HepG2 (cell line): ENCODE measurements around the gene SLC27A2. TPM values are rescaled to one million over a fixed set of nuclear protein-coding genes. Genes with fewer than 3 reads are reported as not detected.

ENCODE experiments used
- ATAC-seq: fragments of 200-7000 bp; cut with Tn5 transposase; 3 replicates; pipeline ENCODE4 v1.9.1; 2020; ENCODE audit warnings: mild to moderate bottlenecking, moderate library complexity
- BruUV-seq: library from RNA; stranded (reverse); fragments of 400-500 nt; replicated peaks from 2 replicates; lab custom pipeline; 2021; lab: Mats Ljungman, UMichigan
- CTCF ChIA-PET: fragments of 300-600 bp; formaldehyde crosslinking; extraction: SDS; loops from one replicate; lab custom pipeline; 2021; ENCODE audit warnings: low total read pairs, inconsistent platforms, low intra/inter-chr PET ratio; lab: Yijun Ruan, JAX
- POLR2A ChIA-PET: fragments of 350-600 bp; sonication (Branson Sonifier 250); formaldehyde crosslinking; loops from one replicate; lab custom pipeline; 2020; ENCODE audit warnings: antibody characterized with exemption, inconsistent platforms; lab: Yijun Ruan, JAX
- DNase-seq: peaks from one replicate; pipeline ENCODE4 v3.0.0-alpha.2; 2015; ENCODE audit warnings: low spot score
- FAIRE-seq: peaks from 3 replicates; lab custom pipeline; 2011; peaks lifted over from hg19 to GRCh38; lab: Jason Lieb, UNC
- H2AFZ ChIP-seq: one replicate; pipeline ENCODE4 v1.6.1; 2011; ENCODE audit warnings: low read length, inconsistent platforms
- H3K27ac ChIP-seq: fragments of 300-600 bp; 3 replicates; pipeline ENCODE4 v1.8.0; 2011; ENCODE audit warnings: mixed run types, mild to moderate bottlenecking, mixed read lengths, low read length, inconsistent platforms; ENCODE audit not compliant: insufficient read depth; ENCODE audit errors: extremely low read length
- H3K27me3 ChIP-seq, 2 experiments: fragments of 200-600 bp in 1 of 2; 2 replicates in 1 of 2; 3 replicates in 1 of 2; pipeline versions ENCODE4 v1.6.0 to v1.8.0; 2011; ENCODE audit warnings: low read length in 2 of 2, mild to moderate bottlenecking in 2 of 2, moderate library complexity in 2 of 2, inconsistent platforms in 1 of 2; ENCODE audit not compliant: insufficient read depth in 2 of 2, control insufficient read depth in 1 of 2
- H3K36me3 ChIP-seq, 2 experiments: fragments of 200-600 bp in 1 of 2; replicated peaks in 1 of 2; 2 replicates in 1 of 2; 3 replicates in 1 of 2; pipeline versions ENCODE4 v1.5.1 to v1.8.0; 2011; ENCODE audit warnings: low read length in 2 of 2, inconsistent platforms in 1 of 2; ENCODE audit not compliant: insufficient read depth in 2 of 2, control insufficient read depth in 1 of 2
- H3K4me1 ChIP-seq: 2 replicates; pipeline ENCODE4 v1.5.1; 2012; ENCODE audit warnings: low read length, inconsistent platforms; ENCODE audit not compliant: insufficient read depth
- H3K4me2 ChIP-seq: 2 replicates; pipeline ENCODE4 v1.6.0; 2011; ENCODE audit warnings: low read depth, low read length, inconsistent platforms
- H3K4me3 ChIP-seq, 3 experiments: fragments of 200-600 bp in 1 of 3; sonication (generic), shearing (Covaris generic) in 1 of 3; replicated peaks in 1 of 3; 2 replicates each; pipeline ENCODE4 v1.5.1; 2011 to 2016; ENCODE audit warnings: low read length in 3 of 3, inconsistent platforms in 2 of 3, low read depth in 2 of 3, mild to moderate bottlenecking in 2 of 3, control low read depth in 1 of 3, mixed read lengths in 1 of 3; ENCODE audit not compliant: insufficient read depth in 1 of 3
- H3K79me2 ChIP-seq: one replicate; pipeline ENCODE4 v1.6.1; 2011; ENCODE audit warnings: low read length, inconsistent platforms; ENCODE audit not compliant: insufficient read depth
- H3K9ac ChIP-seq: 2 replicates; pipeline ENCODE4 v1.6.0; 2011; ENCODE audit warnings: mild to moderate bottlenecking, low read depth, low read length, inconsistent platforms; ENCODE audit not compliant: insufficient read depth
- H3K9me3 ChIP-seq: 2 replicates; pipeline ENCODE4 v1.5.1; 2012; ENCODE audit warnings: mild to moderate bottlenecking, low read length
- H4K20me1 ChIP-seq: 2 replicates; pipeline ENCODE4 v1.6.0; 2011; ENCODE audit warnings: inconsistent platforms, mild to moderate bottlenecking, low read length, moderate library complexity; ENCODE audit not compliant: insufficient read depth
- FOSL2 ChIP-seq: sonication (generic); formaldehyde crosslinking; IDR thresholded peaks from 2 replicates; pipeline ENCODE4 v1.4.0; 2020; ENCODE audit warnings: missing genetic modification reagents
- FOXK2 ChIP-seq: fragments of 450-650 bp; IDR thresholded peaks from 2 replicates; pipeline ENCODE4 v1.6.1; 2016
- MAFF ChIP-seq: IDR thresholded peaks from 2 replicates; pipeline ENCODE4 v1.6.1; 2011; ENCODE audit warnings: low read depth, low read length, improper control_type of control experiment
- MAFK ChIP-seq, 2 experiments: IDR thresholded peaks in 1 of 2; conservative IDR thresholded peaks in 1 of 2; 2 replicates each; pipeline ENCODE4 v1.6.1; 2011; ENCODE audit warnings: improper control_type of control experiment in 2 of 2, low read length in 2 of 2
- POGZ ChIP-seq: sonication (generic); formaldehyde crosslinking; IDR thresholded peaks from 2 replicates; pipeline ENCODE4 v1.4.0; 2020; ENCODE audit warnings: mild to moderate bottlenecking, missing genetic modification reagents
- SIX1 ChIP-seq: sonication (generic); formaldehyde crosslinking; IDR thresholded peaks from 2 replicates; pipeline ENCODE4 v1.4.0; 2020; ENCODE audit warnings: missing genetic modification reagents, borderline replicate concordance
- SIX4 ChIP-seq: sonication (generic); formaldehyde crosslinking; IDR thresholded peaks from 2 replicates; pipeline ENCODE4 v1.4.0; 2020; ENCODE audit warnings: missing genetic modification reagents
- SP140L ChIP-seq: sonication (generic); formaldehyde crosslinking; IDR thresholded peaks from 2 replicates; pipeline ENCODE4 v1.4.0; 2020; ENCODE audit warnings: missing genetic modification reagents, borderline replicate concordance
- ZNF557 ChIP-seq: sonication (generic); formaldehyde crosslinking; IDR thresholded peaks from 2 replicates; pipeline ENCODE4 v1.4.0; 2020; ENCODE audit warnings: missing genetic modification reagents
- ZSCAN20 ChIP-seq: sonication (generic); formaldehyde crosslinking; IDR thresholded peaks from 2 replicates; pipeline ENCODE4 v1.4.0; 2020; ENCODE audit warnings: missing genetic modification reagents, mild to moderate bottlenecking, borderline replicate concordance
- ZSCAN25 ChIP-seq: sonication (generic); formaldehyde crosslinking; IDR thresholded peaks from 2 replicates; pipeline ENCODE4 v1.8.0; 2022; ENCODE audit warnings: mild to moderate bottlenecking, missing genetic modification reagents
- WGBS: methylation state at CpG from one replicate; pipeline ENCODE4 v1.1.6; 2017; ENCODE audit warnings: low lambda C conversion rate; 5-methylcytosine and 5-hydroxymethylcytosine counted together
- in situ Hi-C: cut with HindIII; loops from 2 replicates; pipeline ENCODE4 v1.10.0; 2017; ENCODE audit warnings: low pct_unique_long_range_greater_than_20kb; ENCODE audit not compliant: extremely low pct_ligation_motif_present
- intact Hi-C: fragments of 100-400 bp; cut with micrococcal nuclease; formaldehyde crosslinking; loops from one replicate; pipeline ENCODE4 v1.10.0; 2022; ENCODE audit not compliant: unreplicated experiment
- polyA plus RNA-seq, 8 experiments: library from polyadenylated mRNA; depleted of rRNA in 3 of 8; stranded (reverse) in 7 of 8; unstranded in 1 of 8; fragments of >200 nt; fragmentation: Illumina TruSeq in 4 of 8; extraction: Trizol in 4 of 8; gene quantifications; 2 replicates each; pipeline versions ENCODE4 v1.2.1 to v1.2.3, GENCODE V29; 2011 to 2016; ENCODE audit warnings: low read depth in 4 of 8, missing spikeins in 1 of 8, mixed read lengths in 1 of 8; ENCODE audit not compliant: insufficient read depth in 1 of 8
- total RNA-seq, 5 experiments: library from RNA; depleted of rRNA; stranded (reverse); fragments of >200 nt; fragmentation: Illumina TruSeq; extraction: Trizol; gene quantifications; 2 replicates each; pipeline ENCODE4 v1.2.3, GENCODE V29; 2016; ENCODE audit warnings: low read depth in 1 of 5
- TF ChIP-seq, protein P1 (sequence below), 2 experiments: sonication (generic) in 1 of 2; formaldehyde crosslinking in 1 of 2; IDR thresholded peaks; 2 replicates each; pipeline versions ENCODE4 v1.4.0 to v1.6.1; 2016 to 2020; ENCODE audit warnings: borderline replicate concordance in 1 of 2, low read depth in 1 of 2, mild to moderate bottlenecking in 1 of 2, missing genetic modification reagents in 1 of 2
- TF ChIP-seq, protein P2 (sequence below): sonication (generic); formaldehyde crosslinking; IDR thresholded peaks from 2 replicates; pipeline ENCODE4 v1.4.0; 2020; ENCODE audit warnings: missing genetic modification reagents
- TF ChIP-seq, protein P3 (sequence below): IDR thresholded peaks from 2 replicates; pipeline ENCODE4 v1.6.1; 2018; ENCODE audit warnings: missing genetic modification reagents, mild to moderate bottlenecking, missing compliant biosample characterization

Gene SLC27A2
- total and polyA plus RNA-seq, 2 of the 13 experiments (the other 11 are each of a cell fraction or from before 2014, with no cell fraction given): 14.6 to 23.4 TPM

DNA sequence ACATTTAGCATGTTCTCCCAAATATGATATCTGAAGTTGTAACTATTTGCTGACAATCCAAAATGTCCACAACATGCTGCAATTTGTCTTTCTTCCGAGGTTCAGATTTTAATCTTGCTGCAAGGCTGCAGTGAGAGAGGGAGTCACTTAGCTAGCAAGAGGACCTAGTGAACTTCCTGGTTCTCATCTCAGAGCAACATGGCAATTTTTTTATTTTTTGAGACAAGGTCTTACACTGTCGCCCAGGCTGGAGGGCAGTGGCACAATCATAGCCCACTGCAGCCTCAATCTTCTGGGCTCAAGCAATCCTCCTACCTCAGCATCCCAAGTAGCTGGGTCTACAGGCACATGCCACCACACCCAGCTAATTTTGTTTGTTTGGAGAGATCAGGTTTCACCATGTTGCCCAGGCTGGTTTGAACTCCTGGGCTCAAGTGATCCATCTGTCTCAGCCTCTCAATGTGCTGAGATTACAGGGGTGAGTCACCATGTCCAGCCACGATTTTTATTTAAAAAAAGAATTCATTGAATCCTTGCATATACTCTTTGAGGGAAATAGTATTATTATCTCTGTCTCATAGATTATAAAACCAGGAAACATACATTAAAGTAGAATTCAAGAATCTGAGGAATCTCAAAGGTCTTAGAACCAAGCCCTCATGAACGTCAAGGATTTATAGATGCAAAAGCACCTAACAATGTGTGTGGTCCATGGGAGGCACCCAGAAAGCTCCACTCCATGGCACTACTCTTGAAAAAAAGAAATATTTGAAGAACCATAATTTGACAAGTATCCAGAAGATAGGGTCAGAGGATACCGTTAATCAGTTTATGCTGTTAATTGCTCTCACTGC lies 74.4 kb downstream of the SLC27A2 start:
- no peak overlapping the region for H3K4me3 ChIP-seq
- BruUV-seq: no TSS peak
- CTCF ChIA-PET: no interaction called here
- no peak overlapping the region for H3K9ac ChIP-seq
- no peak overlapping the region for H3K4me2 ChIP-seq
- H3K4me1 ChIP-seq: peaks cover 19% of the 10 kb centered on the region
- H3K79me2 ChIP-seq: no peaks in the 10 kb centered on the region
- in situ Hi-C loops (no loop called here), intact Hi-C loops (no loop called here)
- H4K20me1 ChIP-seq: no peaks in the 10 kb centered on the region
- no peaks in the 10 kb centered on the region for H3K9me3 ChIP-seq
- H3K27ac ChIP-seq: no peak overlapping the region
- WGBS: 34% methylated on average over 5 of the region's 5 CpGs
- no peak overlapping the region for H2AFZ ChIP-seq
- ATAC-seq (peak; percentile 44; the same call in 2 of the 3 replicates), FAIRE-seq (no peak), DNase-seq (no peak)
- POLR2A ChIA-PET: no interaction called here
- H3K36me3 ChIP-seq: no peaks in the 10 kb centered on the region
- no peaks in the 10 kb centered on the region for H3K27me3 ChIP-seq
- TF ChIP-seq, protein P1, sequence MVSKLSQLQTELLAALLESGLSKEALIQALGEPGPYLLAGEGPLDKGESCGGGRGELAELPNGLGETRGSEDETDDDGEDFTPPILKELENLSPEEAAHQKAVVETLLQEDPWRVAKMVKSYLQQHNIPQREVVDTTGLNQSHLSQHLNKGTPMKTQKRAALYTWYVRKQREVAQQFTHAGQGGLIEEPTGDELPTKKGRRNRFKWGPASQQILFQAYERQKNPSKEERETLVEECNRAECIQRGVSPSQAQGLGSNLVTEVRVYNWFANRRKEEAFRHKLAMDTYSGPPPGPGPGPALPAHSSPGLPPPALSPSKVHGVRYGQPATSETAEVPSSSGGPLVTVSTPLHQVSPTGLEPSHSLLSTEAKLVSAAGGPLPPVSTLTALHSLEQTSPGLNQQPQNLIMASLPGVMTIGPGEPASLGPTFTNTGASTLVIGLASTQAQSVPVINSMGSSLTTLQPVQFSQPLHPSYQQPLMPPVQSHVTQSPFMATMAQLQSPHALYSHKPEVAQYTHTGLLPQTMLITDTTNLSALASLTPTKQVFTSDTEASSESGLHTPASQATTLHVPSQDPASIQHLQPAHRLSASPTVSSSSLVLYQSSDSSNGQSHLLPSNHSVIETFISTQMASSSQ (IDR thresholded peaks at IDR 0.05; ENCODE audit: low read depth): no peak
- TF ChIP-seq, protein P1 (CRISPR knock-in tag; IDR thresholded peaks at IDR 0.05; ENCODE audit: borderline replicate concordance): no peak
- TF ChIP-seq SIX1 (CRISPR knock-in tag): peak; percentile 90; the same call in 1 of the 2 replicates
- peak; percentile 46 for TF ChIP-seq MAFF
- peak; percentile 44; the same call in 1 of the 2 replicates for TF ChIP-seq FOSL2 (CRISPR knock-in tag)
- TF ChIP-seq, protein P2, sequence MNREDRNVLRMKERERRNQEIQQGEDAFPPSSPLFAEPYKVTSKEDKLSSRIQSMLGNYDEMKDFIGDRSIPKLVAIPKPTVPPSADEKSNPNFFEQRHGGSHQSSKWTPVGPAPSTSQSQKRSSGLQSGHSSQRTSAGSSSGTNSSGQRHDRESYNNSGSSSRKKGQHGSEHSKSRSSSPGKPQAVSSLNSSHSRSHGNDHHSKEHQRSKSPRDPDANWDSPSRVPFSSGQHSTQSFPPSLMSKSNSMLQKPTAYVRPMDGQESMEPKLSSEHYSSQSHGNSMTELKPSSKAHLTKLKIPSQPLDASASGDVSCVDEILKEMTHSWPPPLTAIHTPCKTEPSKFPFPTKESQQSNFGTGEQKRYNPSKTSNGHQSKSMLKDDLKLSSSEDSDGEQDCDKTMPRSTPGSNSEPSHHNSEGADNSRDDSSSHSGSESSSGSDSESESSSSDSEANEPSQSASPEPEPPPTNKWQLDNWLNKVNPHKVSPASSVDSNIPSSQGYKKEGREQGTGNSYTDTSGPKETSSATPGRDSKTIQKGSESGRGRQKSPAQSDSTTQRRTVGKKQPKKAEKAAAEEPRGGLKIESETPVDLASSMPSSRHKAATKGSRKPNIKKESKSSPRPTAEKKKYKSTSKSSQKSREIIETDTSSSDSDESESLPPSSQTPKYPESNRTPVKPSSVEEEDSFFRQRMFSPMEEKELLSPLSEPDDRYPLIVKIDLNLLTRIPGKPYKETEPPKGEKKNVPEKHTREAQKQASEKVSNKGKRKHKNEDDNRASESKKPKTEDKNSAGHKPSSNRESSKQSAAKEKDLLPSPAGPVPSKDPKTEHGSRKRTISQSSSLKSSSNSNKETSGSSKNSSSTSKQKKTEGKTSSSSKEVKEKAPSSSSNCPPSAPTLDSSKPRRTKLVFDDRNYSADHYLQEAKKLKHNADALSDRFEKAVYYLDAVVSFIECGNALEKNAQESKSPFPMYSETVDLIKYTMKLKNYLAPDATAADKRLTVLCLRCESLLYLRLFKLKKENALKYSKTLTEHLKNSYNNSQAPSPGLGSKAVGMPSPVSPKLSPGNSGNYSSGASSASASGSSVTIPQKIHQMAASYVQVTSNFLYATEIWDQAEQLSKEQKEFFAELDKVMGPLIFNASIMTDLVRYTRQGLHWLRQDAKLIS (CRISPR knock-in tag): no peak
- no peak for TF ChIP-seq SP140L (CRISPR knock-in tag)
- TF ChIP-seq ZSCAN25 (CRISPR knock-in tag): peak; percentile 67; the same call in 1 of the 2 replicates
- TF ChIP-seq FOXK2: no peak
- TF ChIP-seq ZSCAN20 (CRISPR knock-in tag): no peak
- TF ChIP-seq, protein P3, sequence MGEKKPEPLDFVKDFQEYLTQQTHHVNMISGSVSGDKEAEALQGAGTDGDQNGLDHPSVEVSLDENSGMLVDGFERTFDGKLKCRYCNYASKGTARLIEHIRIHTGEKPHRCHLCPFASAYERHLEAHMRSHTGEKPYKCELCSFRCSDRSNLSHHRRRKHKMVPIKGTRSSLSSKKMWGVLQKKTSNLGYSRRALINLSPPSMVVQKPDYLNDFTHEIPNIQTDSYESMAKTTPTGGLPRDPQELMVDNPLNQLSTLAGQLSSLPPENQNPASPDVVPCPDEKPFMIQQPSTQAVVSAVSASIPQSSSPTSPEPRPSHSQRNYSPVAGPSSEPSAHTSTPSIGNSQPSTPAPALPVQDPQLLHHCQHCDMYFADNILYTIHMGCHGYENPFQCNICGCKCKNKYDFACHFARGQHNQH: no peak
- TF ChIP-seq ZNF557: no peak
- TF ChIP-seq MAFK (conservative IDR thresholded peaks at IDR 0.05 in 1 of 2, IDR thresholded peaks at IDR 0.05 in 1 of 2; ENCODE audit: low read length in 2 of 2): peak; percentile 58 to 70
- TF ChIP-seq POGZ: no peak
- TF ChIP-seq SIX4 (CRISPR knock-in tag): peak; percentile 75
